Measurements from ENCODE around the gene ACAD11. TPM values are rescaled to one million over a fixed set of nuclear protein-coding genes. Genes with fewer than 3 reads are reported as not detected.

ACAD11 gene
- total RNA-seq, 1 donor from 2014 or later: 19.1 TPM

DNA sequence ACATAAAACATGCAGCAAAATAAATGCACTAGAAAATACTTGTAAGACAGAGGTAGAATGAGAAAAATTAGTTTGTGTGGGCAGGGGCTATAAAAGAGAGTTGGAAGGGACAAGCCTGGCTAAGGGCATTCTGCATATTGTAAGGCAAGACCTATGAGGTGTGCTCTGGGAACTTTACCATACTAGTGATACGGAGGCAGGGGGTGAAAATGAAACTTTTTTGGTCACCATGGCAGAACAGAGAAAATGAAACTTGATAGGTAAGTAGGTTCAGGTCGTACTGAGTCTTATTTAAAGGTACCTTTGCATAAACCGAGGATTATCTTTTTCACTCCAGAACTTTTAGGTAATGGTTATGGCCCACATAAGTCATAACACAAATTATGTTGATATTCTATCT, 137.3 kb downstream of the ACAD11 start:
- no peak for TF ChIP-seq CTCF (IDR thresholded peaks at IDR 0.05)
- no peak for ATAC-seq
- Histone ChIP-seq H3K4me1 (no peaks in the 10 kb centered on the region), H3K27ac (no peak overlapping the region), H3K36me3 (peaks cover 99% of the 10 kb centered on the region), H3K27me3 (no peaks in the 10 kb centered on the region), H3K9me3 (no peaks in the 10 kb centered on the region), H3K4me3 (no peak overlapping the region)
- DNase-seq: no peak
- intact Hi-C loops (cut with DNase I): no loop called here

- TF ChIP-seq CTCF (IDR thresholded peaks at IDR 0.05): no peak
- no peak overlapping the region for H3K4me3 ChIP-seq
- H3K4me1 ChIP-seq: no peaks in the 10 kb centered on the region
- no peak for DNase-seq
- H3K9me3 ChIP-seq: no peaks in the 10 kb centered on the region
- no peak for ATAC-seq
- peaks cover 99% of the 10 kb centered on the region for H3K36me3 ChIP-seq
- intact Hi-C loops (cut with DNase I): no loop called here
- no peak overlapping the region for H3K27ac ChIP-seq
- H3K27me3 ChIP-seq: no peaks in the 10 kb centered on the region
Observed at GRCh38 chr3:132521901-132522300, 137.7 kb downstream of the ACAD11 start.

GRCh38 chr3:132519914-132520313, 139.7 kb downstream of the ACAD11 start:
- H3K4me1 ChIP-seq: no peaks in the 10 kb centered on the region
- H3K4me3 ChIP-seq: no peak overlapping the region
- H3K9me3 ChIP-seq: no peaks in the 10 kb centered on the region
- no peak overlapping the region for H3K27ac ChIP-seq
- H3K36me3 ChIP-seq: peaks cover 99% of the 10 kb centered on the region
- ATAC-seq (no peak), DNase-seq (no peak)
- intact Hi-C loops (cut with DNase I): no loop called here
- TF ChIP-seq CTCF (IDR thresholded peaks at IDR 0.05): no peak
- H3K27me3 ChIP-seq: no peaks in the 10 kb centered on the region

- intact Hi-C loops (cut with DNase I): no loop called here
- DNase-seq: no peak
- H3K27ac ChIP-seq: no peak overlapping the region
- no peak overlapping the region for H3K4me3 ChIP-seq
- H3K27me3 ChIP-seq: no peaks in the 10 kb centered on the region
- no peaks in the 10 kb centered on the region for H3K9me3 ChIP-seq
- H3K36me3 ChIP-seq: peaks cover 99% of the 10 kb centered on the region
- no peaks in the 10 kb centered on the region for H3K4me1 ChIP-seq
- TF ChIP-seq CTCF (IDR thresholded peaks at IDR 0.05): no peak
- ATAC-seq: no peak
Observed at GRCh38 chr3:132517311-132517710, 142.3 kb downstream of the ACAD11 start.

- H3K9me3 ChIP-seq: no peaks in the 10 kb centered on the region
- TF ChIP-seq CTCF (IDR thresholded peaks at IDR 0.05): no peak
- H3K27me3 ChIP-seq: no peaks in the 10 kb centered on the region
- H3K36me3 ChIP-seq: peaks cover 100% of the 10 kb centered on the region
- ATAC-seq (no peak), DNase-seq (no peak)
- no peaks in the 10 kb centered on the region for H3K4me1 ChIP-seq
- intact Hi-C loops (cut with DNase I): no loop called here
- H3K4me3 ChIP-seq: no peak overlapping the region
- H3K27ac ChIP-seq: no peak overlapping the region
Observed at GRCh38 chr3:132513057-132513456, 146.6 kb downstream of the ACAD11 start.

DNA sequence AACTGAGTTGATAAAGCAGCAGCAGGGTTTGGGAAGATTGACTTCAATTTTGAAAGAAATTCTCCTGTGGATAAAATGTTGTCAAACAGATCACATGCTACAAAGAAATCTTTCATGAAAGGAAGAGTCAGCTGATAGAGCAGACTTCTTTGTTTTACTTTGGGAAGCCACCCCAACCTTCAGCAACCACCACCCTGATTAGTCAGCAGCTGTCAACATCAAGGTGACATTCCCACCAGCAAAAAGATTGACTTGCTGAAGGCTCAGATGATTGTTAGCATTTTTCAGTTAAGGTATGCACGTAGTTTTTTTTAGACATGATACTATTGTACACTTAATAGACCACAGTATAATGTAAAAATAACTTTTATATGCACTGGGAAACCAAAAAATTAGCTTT, 150.1 kb downstream of the ACAD11 start:
- Histone ChIP-seq H3K4me3 (no peak overlapping the region), H3K36me3 (peaks cover 99% of the 10 kb centered on the region), H3K27ac (no peak overlapping the region), H3K9me3 (no peaks in the 10 kb centered on the region), H3K27me3 (no peaks in the 10 kb centered on the region), H3K4me1 (no peaks in the 10 kb centered on the region)
- intact Hi-C loops (cut with DNase I): loop anchor here (10.0 kb wide), 1 partner anchor 185 kb away; no protein-coding TSS in a partner anchor
- DNase-seq (no peak), ATAC-seq (no peak)
- no peak for TF ChIP-seq CTCF (IDR thresholded peaks at IDR 0.05)
